Measurements from ENCODE around the gene MED29. TPM values are rescaled to one million over a fixed set of nuclear protein-coding genes. Genes with fewer than 3 reads are reported as not detected.

MED29 gene
- total RNA-seq, 1 experiment from 2014 or later = 42.9 TPM

GRCh38 chr19:39398297-39398864 lies 7.2 kb downstream of the MED29 start (continued):
- TF ChIP-seq CTCF (IDR thresholded peaks at IDR 0.05) (no peak), IRF1 (CRISPR knock-in tag; IDR thresholded peaks at IDR 0.05) (no peak), CREM (CRISPR knock-in tag; IDR thresholded peaks at IDR 0.05) (no peak), ERG (CRISPR knock-in tag; IDR thresholded peaks at IDR 0.05) (no peak), IRF2 (CRISPR knock-in tag; IDR thresholded peaks at IDR 0.05; ENCODE audit: borderline replicate concordance, low read depth) (no peak), PRRX2 (CRISPR knock-in tag; IDR thresholded peaks at IDR 0.05) (no peak), ZNF512 (CRISPR knock-in tag; IDR thresholded peaks at IDR 0.05; ENCODE audit: borderline replicate concordance) (no peak)

GRCh38 chr19:39399668-39400050 lies 8.5 kb downstream of the MED29 start:
- POLR2A ChIA-PET = no interaction called here
- H3K4me1 Mint-ChIP-seq = peaks cover 30% of the 10 kb centered on the region
- DNase-seq (ENCODE audit: low spot score) = no peak
- H3K27ac Mint-ChIP-seq = peak overlapping the region; percentile 59
- no peak for TF ChIP-seq HMGXB4 (CRISPR knock-in tag; IDR thresholded peaks at IDR 0.05)
- no peak overlapping the region for H3K4me3 Mint-ChIP-seq
- no peaks in the 10 kb centered on the region for H3K9me3 Mint-ChIP-seq
- no peaks in the 10 kb centered on the region for H3K27me3 Mint-ChIP-seq (ENCODE audit: low read depth)
- CTCF ChIA-PET = interaction anchor here (2.4 to 3.6 kb wide), 2 partner anchors 8 to 12 kb away, joined by 12 to 38 read pairs; partner anchors contain the start of genes PLEKHG2 and ZFP36
- peaks cover 12% of the 10 kb centered on the region for H3K36me3 Mint-ChIP-seq
- no peak for ATAC-seq

- no peak overlapping the region for H3K27ac Mint-ChIP-seq
- CTCF ChIA-PET = interaction anchor here (1.8 to 2.4 kb wide), 3 partner anchors 9 to 74 kb away, joined by 4 to 12 read pairs (median 9); partner anchors contain the start of genes MED29, PAF1 and PLEKHG2
- DNase-seq (ENCODE audit: low spot score) (no peak), ATAC-seq (no peak)
- H3K9me3 Mint-ChIP-seq = no peaks in the 10 kb centered on the region
- no peaks in the 10 kb centered on the region for H3K27me3 Mint-ChIP-seq (ENCODE audit: low read depth)
- peaks cover 34% of the 10 kb centered on the region for H3K4me1 Mint-ChIP-seq
- H3K36me3 Mint-ChIP-seq = peaks cover 10% of the 10 kb centered on the region
- POLR2A ChIA-PET = interaction anchor here (1.3 kb wide), 1 partner anchor 20 kb away, joined by 4 read pairs; no protein-coding TSS in a partner anchor
- no peak overlapping the region for H3K4me3 Mint-ChIP-seq
- TF ChIP-seq USF1 (CRISPR knock-in tag; IDR thresholded peaks at IDR 0.05) = no peak
- TF ChIP-seq TCF7 (CRISPR knock-in tag; IDR thresholded peaks at IDR 0.05; ENCODE audit: low read depth) = no peak
- TF ChIP-seq IRF1 (CRISPR knock-in tag; IDR thresholded peaks at IDR 0.05) = no peak
- no peak for TF ChIP-seq ZMAT4 (CRISPR knock-in tag; IDR thresholded peaks at IDR 0.05)
- no peak for TF ChIP-seq ZBTB43 (CRISPR knock-in tag; IDR thresholded peaks at IDR 0.05)
- no peak for TF ChIP-seq ZNF121 (CRISPR knock-in tag; IDR thresholded peaks at IDR 0.05)
- TF ChIP-seq ERG (CRISPR knock-in tag; IDR thresholded peaks at IDR 0.05) = no peak
- TF ChIP-seq TP53 (CRISPR knock-in tag; IDR thresholded peaks at IDR 0.05) = no peak
- no peak for TF ChIP-seq ETV6 (CRISPR knock-in tag; IDR thresholded peaks at IDR 0.05)
- TF ChIP-seq JUN (CRISPR knock-in tag; IDR thresholded peaks at IDR 0.05) = no peak
- no peak for TF ChIP-seq GRHL2 (CRISPR knock-in tag; IDR thresholded peaks at IDR 0.05; ENCODE audit: insufficient replicate concordance, severe bottlenecking)
- no peak for TF ChIP-seq ZNF317 (CRISPR knock-in tag; IDR thresholded peaks at IDR 0.05; ENCODE audit: borderline replicate concordance, low read depth)
- no peak for TF ChIP-seq EMX1 (CRISPR knock-in tag; IDR thresholded peaks at IDR 0.05)
Observed at GRCh38 chr19:39400061-39400460, 8.9 kb downstream of the MED29 start.

Measured in WTC11 (cell line).